ENCODE results near the gene NFATC2IP.

The NFATC2IP gene

DNA sequence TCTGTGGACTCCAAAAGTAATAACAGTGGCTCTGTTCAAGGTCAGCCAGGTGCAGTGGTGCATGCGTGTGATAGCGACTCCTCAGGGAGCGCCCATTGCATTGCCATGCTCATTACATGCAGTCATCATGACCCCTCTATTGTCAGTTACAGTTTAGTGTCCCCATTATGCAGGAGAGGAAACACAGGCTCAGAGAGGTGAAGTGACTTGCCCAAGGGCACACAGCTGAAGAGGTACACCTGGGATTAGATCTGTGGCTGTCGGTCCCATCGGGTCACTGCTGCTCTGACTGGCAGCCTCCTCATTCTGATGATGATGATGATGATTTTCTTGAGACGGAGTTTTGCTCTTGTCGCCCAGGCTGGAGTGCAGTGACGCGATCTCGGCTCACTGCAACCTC lies 41.8 kb downstream of the NFATC2IP start:
- Histone ChIP-seq H3K23ac (ENCODE audit: low read length) (no peak overlapping the region), H3K4me2 (ENCODE audit: low read length) (no peak overlapping the region), H2AK5ac (ENCODE audit: low read length) (no peak overlapping the region), H3K4ac (ENCODE audit: low read depth, low read length) (no peak overlapping the region), H3K79me1 (ENCODE audit: low read length) (no peaks in the 10 kb centered on the region), H3K9me3 (ENCODE audit: insufficient read depth, low read depth, low read length) (no peaks in the 10 kb centered on the region), H2AFZ (ENCODE audit: insufficient read depth, low read length, poor library complexity) (no peak overlapping the region), H3K27ac (ENCODE audit: low read depth, low read length) (no peak overlapping the region), H3K9ac (ENCODE audit: low read length) (no peak overlapping the region), H3K36me3 (ENCODE audit: control insufficient read depth in 1 of 2, insufficient read depth in 2 of 2, low read length in 2 of 2) (peaks cover 3 to 16% of the 10 kb centered on the region in 2 experiments), H3K79me2 (ENCODE audit: control insufficient read depth, insufficient read depth, low read length, poor library complexity) (no peaks in the 10 kb centered on the region), H4K12ac (ENCODE audit: low read depth, low read length) (no peak overlapping the region), H3K18ac (ENCODE audit: low read length) (no peak overlapping the region), H2BK120ac (ENCODE audit: insufficient read depth, low read length, poor library complexity) (no peak overlapping the region), H3K4me3 (ENCODE audit: low read depth, low read length) (no peak overlapping the region), H4K91ac (ENCODE audit: low read depth, low read length) (no peak overlapping the region), H2BK12ac (ENCODE audit: low read length) (no peak overlapping the region), H3K4me1 (ENCODE audit: control insufficient read depth in 1 of 2, insufficient read depth in 2 of 2, low read length in 2 of 2) (no peaks in the 10 kb centered on the region), H3K14ac (ENCODE audit: low read length) (no peak overlapping the region), H2BK5ac (ENCODE audit: low read depth, low read length, poor library complexity) (no peak overlapping the region), H4K8ac (ENCODE audit: low read depth, low read length) (no peak overlapping the region), H3K27me3 (ENCODE audit: insufficient read depth, low read length) (no peaks in the 10 kb centered on the region)
- DNase-seq: no peak
- no CpG with 5 or more reads among the region's 10 CpGs for WGBS (ENCODE audit: extremely low coverage, insufficient coverage, insufficient read length)

DNA sequence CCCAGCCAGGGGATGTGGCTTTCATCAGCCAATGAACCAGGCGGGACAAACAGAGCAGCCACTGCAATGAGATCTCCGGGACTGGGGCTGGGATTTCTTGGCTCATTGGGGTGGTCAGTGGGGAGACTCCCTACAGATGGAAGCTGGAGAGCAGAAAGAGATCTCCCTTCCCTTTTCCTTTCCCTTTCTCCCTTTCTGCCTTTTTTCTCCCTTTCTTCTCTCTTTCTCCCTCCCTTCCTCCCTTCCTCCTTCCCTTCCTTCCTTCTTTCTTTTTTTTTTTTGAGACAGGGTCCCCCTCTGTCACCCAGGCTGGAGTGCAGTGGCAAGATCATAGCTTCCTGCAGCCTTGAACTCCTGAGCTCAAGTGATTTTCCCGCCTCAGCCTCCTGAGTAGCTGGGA lies 48.1 kb downstream of the NFATC2IP start:
- Histone ChIP-seq H3K4me3 (ENCODE audit: low read depth, low read length) (no peak overlapping the region), H3K14ac (ENCODE audit: low read length) (no peak overlapping the region), H3K27ac (ENCODE audit: low read depth, low read length) (no peak overlapping the region), H3K18ac (ENCODE audit: low read length) (no peak overlapping the region), H3K36me3 (ENCODE audit: control insufficient read depth in 1 of 2, insufficient read depth in 2 of 2, low read length in 2 of 2) (no peaks in the 10 kb centered on the region), H2BK5ac (ENCODE audit: low read depth, low read length, poor library complexity) (no peak overlapping the region), H3K9me3 (ENCODE audit: insufficient read depth, low read depth, low read length) (no peaks in the 10 kb centered on the region), H3K27me3 (ENCODE audit: insufficient read depth, low read length) (no peaks in the 10 kb centered on the region), H4K91ac (ENCODE audit: low read depth, low read length) (no peak overlapping the region), H2BK12ac (ENCODE audit: low read length) (no peak overlapping the region), H3K4me2 (ENCODE audit: low read length) (no peak overlapping the region), H4K8ac (ENCODE audit: low read depth, low read length) (no peak overlapping the region), H2AFZ (ENCODE audit: insufficient read depth, low read length, poor library complexity) (no peak overlapping the region), H2BK120ac (ENCODE audit: insufficient read depth, low read length, poor library complexity) (no peak overlapping the region), H3K4ac (ENCODE audit: low read depth, low read length) (no peak overlapping the region), H3K79me2 (ENCODE audit: control insufficient read depth, insufficient read depth, low read length, poor library complexity) (no peaks in the 10 kb centered on the region), H3K79me1 (ENCODE audit: low read length) (no peaks in the 10 kb centered on the region), H3K4me1 (ENCODE audit: control insufficient read depth in 1 of 2, insufficient read depth in 2 of 2, low read length in 2 of 2) (no peaks in the 10 kb centered on the region), H2AK5ac (ENCODE audit: low read length) (no peak overlapping the region), H3K9ac (ENCODE audit: low read length) (no peak overlapping the region), H3K23ac (ENCODE audit: low read length) (no peak overlapping the region), H4K12ac (ENCODE audit: low read depth, low read length) (no peak overlapping the region)
- no CpG with 5 or more reads among the region's 3 CpGs for WGBS (ENCODE audit: extremely low coverage, insufficient coverage, insufficient read length)
- DNase-seq: no peak

DNA sequence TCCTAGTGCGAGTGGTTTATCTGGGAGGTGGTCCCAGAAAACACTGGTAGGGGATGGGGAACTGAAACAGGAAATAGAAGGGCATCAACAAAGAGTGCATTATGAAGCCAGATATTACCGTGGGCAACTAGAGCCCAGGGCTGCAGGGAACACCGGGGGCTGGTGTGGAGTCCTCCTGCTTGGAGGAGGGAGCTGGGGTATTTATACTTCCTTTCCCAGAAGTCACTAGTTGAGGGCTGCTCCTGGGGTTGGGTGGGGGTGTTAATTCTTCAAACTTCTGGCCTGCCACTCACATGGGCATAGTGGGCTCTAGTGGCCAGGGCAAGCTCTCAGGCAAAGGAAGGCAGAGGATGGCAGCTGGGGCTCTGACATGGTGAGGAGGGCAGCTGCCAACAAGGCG lies 48.8 kb downstream of the NFATC2IP start:
- Histone ChIP-seq H3K4me3 (ENCODE audit: low read depth, low read length) (no peak overlapping the region), H3K9me3 (ENCODE audit: insufficient read depth, low read depth, low read length) (no peaks in the 10 kb centered on the region), H3K27me3 (ENCODE audit: insufficient read depth, low read length) (no peaks in the 10 kb centered on the region), H2BK5ac (ENCODE audit: low read depth, low read length, poor library complexity) (no peak overlapping the region), H2AFZ (ENCODE audit: insufficient read depth, low read length, poor library complexity) (no peak overlapping the region), H3K4ac (ENCODE audit: low read depth, low read length) (no peak overlapping the region), H3K14ac (ENCODE audit: low read length) (no peak overlapping the region), H4K8ac (ENCODE audit: low read depth, low read length) (no peak overlapping the region), H3K27ac (ENCODE audit: low read depth, low read length) (no peak overlapping the region), H3K23ac (ENCODE audit: low read length) (no peak overlapping the region), H3K4me1 (ENCODE audit: control insufficient read depth in 1 of 2, insufficient read depth in 2 of 2, low read length in 2 of 2) (no peaks in the 10 kb centered on the region), H3K36me3 (ENCODE audit: control insufficient read depth in 1 of 2, insufficient read depth in 2 of 2, low read length in 2 of 2) (no peaks in the 10 kb centered on the region), H2BK120ac (ENCODE audit: insufficient read depth, low read length, poor library complexity) (no peak overlapping the region), H3K4me2 (ENCODE audit: low read length) (no peak overlapping the region), H3K9ac (ENCODE audit: low read length) (no peak overlapping the region), H4K12ac (ENCODE audit: low read depth, low read length) (no peak overlapping the region), H3K79me2 (ENCODE audit: control insufficient read depth, insufficient read depth, low read length, poor library complexity) (no peaks in the 10 kb centered on the region), H2BK12ac (ENCODE audit: low read length) (no peak overlapping the region), H3K79me1 (ENCODE audit: low read length) (no peaks in the 10 kb centered on the region), H2AK5ac (ENCODE audit: low read length) (no peak overlapping the region), H3K18ac (ENCODE audit: low read length) (no peak overlapping the region), H4K91ac (ENCODE audit: low read depth, low read length) (no peak overlapping the region)
- WGBS (ENCODE audit: extremely low coverage, insufficient coverage, insufficient read length): no CpG with 5 or more reads among the region's 4 CpGs
- no peak for DNase-seq

DNA sequence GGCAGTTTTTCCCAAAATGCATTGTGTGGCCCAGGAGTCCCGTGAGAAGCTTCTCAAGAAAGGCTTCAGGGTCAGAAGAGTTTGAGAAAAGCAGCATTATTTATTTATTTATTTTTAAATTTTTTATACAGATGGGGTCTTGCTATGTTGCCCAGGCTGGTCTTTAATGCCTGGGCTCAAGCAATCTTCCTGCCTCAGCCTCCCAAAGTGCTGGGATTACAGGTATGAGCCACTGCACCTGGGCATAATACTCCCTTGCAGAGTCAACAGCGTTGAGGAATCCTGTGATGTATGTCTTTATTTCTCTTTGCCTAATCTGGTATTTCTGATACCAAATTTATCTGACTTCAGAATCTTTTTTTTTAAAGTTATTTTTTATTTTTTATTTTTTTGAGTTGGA lies 49.3 kb downstream of the NFATC2IP start:
- no peak overlapping the region for H2AFZ ChIP-seq (ENCODE audit: insufficient read depth, low read length, poor library complexity)
- no peak overlapping the region for H3K4me2 ChIP-seq (ENCODE audit: low read length)
- no peak overlapping the region for H4K91ac ChIP-seq (ENCODE audit: low read depth, low read length)
- DNase-seq: no peak
- H3K4ac ChIP-seq (ENCODE audit: low read depth, low read length): no peak overlapping the region
- no peaks in the 10 kb centered on the region for H3K79me2 ChIP-seq (ENCODE audit: control insufficient read depth, insufficient read depth, low read length, poor library complexity)
- no peak overlapping the region for H2BK120ac ChIP-seq (ENCODE audit: insufficient read depth, low read length, poor library complexity)
- H4K12ac ChIP-seq (ENCODE audit: low read depth, low read length): no peak overlapping the region
- H3K9ac ChIP-seq (ENCODE audit: low read length): no peak overlapping the region
- no peak overlapping the region for H3K23ac ChIP-seq (ENCODE audit: low read length)
- no CpG with 5 or more reads among the region's 2 CpGs for WGBS (ENCODE audit: extremely low coverage, insufficient coverage, insufficient read length)
- H3K14ac ChIP-seq (ENCODE audit: low read length): no peak overlapping the region
- H3K9me3 ChIP-seq (ENCODE audit: insufficient read depth, low read depth, low read length): no peaks in the 10 kb centered on the region
- no peak overlapping the region for H3K4me3 ChIP-seq (ENCODE audit: low read depth, low read length)
- H2BK12ac ChIP-seq (ENCODE audit: low read length): no peak overlapping the region
- no peak overlapping the region for H3K27ac ChIP-seq (ENCODE audit: low read depth, low read length)
- no peak overlapping the region for H2BK5ac ChIP-seq (ENCODE audit: low read depth, low read length, poor library complexity)
- H3K18ac ChIP-seq (ENCODE audit: low read length): no peak overlapping the region
- H4K8ac ChIP-seq (ENCODE audit: low read depth, low read length): no peak overlapping the region
- H2AK5ac ChIP-seq (ENCODE audit: low read length): no peak overlapping the region
- no peaks in the 10 kb centered on the region for H3K36me3 ChIP-seq (ENCODE audit: control insufficient read depth in 1 of 2, insufficient read depth in 2 of 2, low read length in 2 of 2)
- H3K27me3 ChIP-seq (ENCODE audit: insufficient read depth, low read length): no peaks in the 10 kb centered on the region
- H3K4me1 ChIP-seq (ENCODE audit: control insufficient read depth in 1 of 2, insufficient read depth in 2 of 2, low read length in 2 of 2): no peaks in the 10 kb centered on the region
- no peaks in the 10 kb centered on the region for H3K79me1 ChIP-seq (ENCODE audit: low read length)
